GM21423 (cell line): Measurements from ENCODE around the gene DDAH1.
A peak's percentile ranks its signal among the peaks of the same experiment; 100 is the strongest.
"Not testable (repeated sequence)": the region's sequence is repeated elsewhere in the genome, so short reads cannot be mapped to it uniquely, and the experiment has no call there.

ENCODE experiments used
- ATAC-seq: cut with Tn5 transposase; IDR thresholded peaks from one replicate; pipeline ENCODE4 v1.9.1; 2021; ENCODE audit warnings: mild to moderate bottlenecking, moderate library complexity; ENCODE audit not compliant: unreplicated experiment

DDAH1 gene

GRCh38 chr1:85471558-85471957 lies 6.6 kb upstream of the DDAH1 start:
- ATAC-seq, result no peak

GRCh38 chr1:85470130-85470529 lies 5.2 kb upstream of the DDAH1 start:
- not testable (repeated sequence) for ATAC-seq

DNA sequence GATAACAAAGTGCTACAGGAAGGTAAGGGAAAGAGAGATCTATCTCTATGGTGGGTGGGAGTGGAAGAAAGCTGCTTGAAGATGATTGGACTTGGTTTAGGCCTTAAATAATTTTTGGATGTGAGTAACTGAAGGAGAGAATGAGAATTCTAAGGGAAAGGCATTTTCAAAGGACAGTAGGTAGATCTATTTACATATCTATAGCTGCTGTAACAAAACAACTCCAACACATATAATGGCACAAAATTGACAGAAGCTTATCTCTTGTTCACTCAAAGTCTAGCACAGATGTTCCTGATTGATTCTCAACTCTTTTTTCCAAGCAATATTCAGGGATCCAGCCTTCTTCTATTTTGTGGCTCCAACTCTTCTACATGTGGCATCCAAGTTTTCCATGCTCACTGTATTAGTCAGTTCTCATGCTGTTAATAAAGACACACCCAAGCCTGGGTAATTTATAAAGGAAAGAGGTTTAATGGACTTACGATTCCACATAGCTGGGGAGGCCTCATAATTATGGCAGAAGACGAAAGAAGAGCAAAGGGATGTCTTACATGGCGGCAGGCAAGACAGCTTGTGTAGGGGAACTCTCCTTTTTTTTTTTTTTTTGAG lies 3.1 kb upstream of the DDAH1 start:
- ATAC-seq, result no peak

DNA sequence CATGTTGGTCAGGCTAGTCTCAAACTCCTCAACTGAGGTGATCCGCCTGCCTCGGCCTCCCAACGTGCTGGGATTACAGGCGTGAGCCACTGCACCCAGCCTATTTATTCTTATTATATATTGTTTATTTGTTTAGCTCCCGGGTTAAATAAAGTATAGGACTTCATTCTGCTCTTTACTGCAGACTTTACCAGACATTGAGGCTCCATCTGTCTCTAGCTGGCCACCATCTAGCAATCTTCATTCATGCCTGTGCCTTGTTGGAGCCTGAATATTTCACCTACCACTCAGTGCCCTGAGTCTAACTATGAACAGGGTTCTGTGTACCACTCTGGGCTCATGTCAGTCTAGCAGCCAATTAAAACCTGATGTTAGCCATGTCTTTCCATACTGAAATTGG lies 2.1 kb upstream of the DDAH1 start:
- no peak for ATAC-seq

DNA sequence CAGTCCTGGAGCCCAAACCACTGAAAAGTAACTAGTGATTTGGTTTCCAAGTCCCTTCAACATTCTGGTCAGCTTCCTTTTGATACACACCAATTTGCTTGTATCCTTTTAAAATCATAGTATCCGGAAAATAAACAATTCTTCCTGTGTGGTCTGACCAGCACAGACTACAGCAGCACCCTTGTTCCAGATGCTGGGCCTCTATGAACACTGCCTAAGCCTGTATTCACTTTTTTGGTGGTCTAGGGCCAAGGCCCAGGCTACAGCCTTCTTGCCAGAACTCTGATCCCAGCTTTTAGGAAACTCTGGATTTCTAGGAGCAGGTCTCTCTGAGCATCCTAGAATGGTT lies 801 bp upstream of the DDAH1 start:
- no peak for ATAC-seq

GRCh38 chr1:85464497-85465098 lies 361 bp downstream of the DDAH1 start:
- ATAC-seq, result peak; percentile 48

- no peak for ATAC-seq
These were observed 1.0 kb downstream of the DDAH1 start for GRCh38 chr1:85463731-85464496.

- ATAC-seq, result no peak
These were observed 1.9 kb downstream of the DDAH1 start for GRCh38 chr1:85462931-85463649.

DNA sequence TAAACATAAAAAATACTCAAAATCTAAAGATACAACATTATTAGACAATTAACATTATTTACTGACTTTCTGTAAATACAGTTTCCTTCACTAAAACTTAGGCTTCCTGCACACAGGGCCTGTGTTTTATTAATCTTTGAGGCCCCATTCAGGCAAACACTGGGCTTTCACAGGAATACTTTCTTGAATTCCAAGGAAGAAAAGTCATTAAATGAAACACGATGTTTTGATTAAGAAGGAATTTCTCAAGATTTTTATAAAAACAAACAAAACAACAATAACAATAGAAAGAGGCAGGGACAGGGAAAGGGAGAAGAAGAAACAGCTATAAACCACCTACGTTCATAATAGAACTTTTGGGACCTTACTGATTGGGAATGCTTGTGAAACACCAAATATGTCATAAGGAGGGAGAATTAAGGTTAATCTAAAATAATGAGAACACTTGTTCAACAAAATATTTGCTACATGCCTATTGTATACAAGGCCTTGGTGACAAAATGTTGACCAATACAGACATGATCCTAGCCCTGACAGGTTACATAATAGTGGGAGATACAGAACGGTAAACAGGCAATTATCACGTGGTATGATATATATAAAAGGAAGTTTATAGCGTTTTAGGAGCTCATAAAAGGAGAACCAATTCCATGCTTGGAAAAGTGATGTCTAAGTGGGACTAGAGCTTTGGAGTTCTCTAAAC lies 3.6 kb downstream of the DDAH1 start:
- no peak for ATAC-seq

DNA sequence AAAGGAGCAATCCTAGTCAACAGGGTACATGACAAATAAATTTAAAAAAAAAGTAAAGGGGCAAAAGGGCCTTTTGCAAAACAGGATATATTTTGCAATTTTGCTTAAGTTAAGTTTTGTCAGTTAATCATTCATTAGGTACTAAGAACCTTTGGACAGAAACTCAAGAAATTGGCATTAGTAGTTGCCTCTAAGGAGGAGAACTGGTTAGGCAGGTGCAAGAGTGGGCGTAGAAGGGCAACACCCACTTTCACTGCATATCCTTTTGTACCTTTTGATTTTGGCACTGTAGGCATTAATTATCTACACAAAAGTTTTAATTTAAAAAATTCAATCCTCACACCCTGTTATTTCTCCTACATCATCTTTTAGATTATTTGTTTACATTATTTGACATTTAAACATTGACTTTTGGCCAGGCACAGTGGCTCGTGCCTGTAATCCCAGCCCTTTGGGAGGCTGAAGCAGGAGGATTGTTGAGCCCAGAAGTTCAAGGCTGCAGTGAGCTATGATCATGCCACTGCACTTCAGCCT lies 4.3 kb downstream of the DDAH1 start:
- no peak for ATAC-seq

DNA sequence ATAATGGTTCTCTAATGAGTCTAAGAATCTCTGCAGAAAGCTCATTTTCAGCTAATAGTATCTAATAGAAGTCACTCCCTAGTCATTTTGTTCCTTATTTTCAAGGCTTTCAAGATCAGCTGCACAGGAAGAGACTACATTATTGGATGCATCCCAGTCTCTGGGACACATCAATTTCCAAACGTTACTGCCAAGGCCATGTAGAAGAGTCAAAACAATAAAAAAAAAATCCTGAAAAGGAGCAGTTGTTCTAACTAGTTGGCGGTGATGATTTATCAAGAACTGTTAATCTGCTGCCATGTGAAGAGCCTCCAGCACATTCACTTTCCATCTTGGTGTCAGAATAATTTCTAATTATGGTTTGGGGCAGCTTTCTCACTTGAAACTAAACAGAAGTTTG lies 5.7 kb downstream of the DDAH1 start:
- no peak for ATAC-seq

DNA sequence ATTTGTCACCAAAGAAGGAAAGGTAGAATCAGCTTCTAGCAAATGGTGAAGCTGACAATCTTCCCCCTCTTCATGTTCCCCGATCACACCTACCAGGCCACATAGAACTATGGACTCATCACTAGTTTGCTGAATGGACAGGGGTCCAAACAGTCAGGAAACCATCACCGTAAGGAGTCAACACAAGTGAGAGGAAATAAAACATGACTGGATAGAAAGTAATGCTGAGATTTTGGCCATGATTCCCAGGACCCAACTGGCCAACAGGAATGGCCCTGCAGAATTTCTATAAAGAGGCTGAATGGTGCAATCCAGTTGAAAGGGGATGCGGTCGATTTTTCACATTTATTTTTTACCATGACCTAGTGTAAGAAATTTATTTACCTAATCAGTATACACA lies 10.7 kb downstream of the DDAH1 start:
- no peak for ATAC-seq

- no peak for ATAC-seq
These were observed 11.2 kb downstream of the DDAH1 start for GRCh38 chr1:85453640-85454194.

DNA sequence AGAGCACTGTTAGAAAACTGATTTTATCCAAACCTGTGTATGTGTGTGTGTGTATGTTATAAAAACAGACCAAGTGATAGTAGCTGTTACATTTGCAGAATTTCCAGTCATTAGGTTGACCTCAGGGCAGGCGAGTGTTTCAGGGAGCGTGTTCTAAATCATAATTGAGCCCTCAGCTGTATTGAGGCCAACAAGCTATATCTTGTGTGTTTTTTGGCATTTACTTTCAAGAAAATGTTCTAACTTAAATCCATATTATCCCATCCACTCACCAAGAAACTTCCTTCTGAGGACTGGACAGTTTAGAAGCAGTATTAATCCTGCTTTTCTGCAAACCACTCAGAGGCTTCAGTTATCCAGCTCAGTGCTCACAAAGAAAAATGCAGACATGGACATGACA lies 12.0 kb downstream of the DDAH1 start:
- ATAC-seq, result no peak

- ATAC-seq, result no peak
These were observed 13.6 kb downstream of the DDAH1 start for GRCh38 chr1:85451236-85451830.

- ATAC-seq, result no peak
These were observed 14.1 kb downstream of the DDAH1 start for GRCh38 chr1:85450832-85451231.

GRCh38 chr1:85449356-85449755 lies 15.6 kb downstream of the DDAH1 start:
- no peak for ATAC-seq

DNA sequence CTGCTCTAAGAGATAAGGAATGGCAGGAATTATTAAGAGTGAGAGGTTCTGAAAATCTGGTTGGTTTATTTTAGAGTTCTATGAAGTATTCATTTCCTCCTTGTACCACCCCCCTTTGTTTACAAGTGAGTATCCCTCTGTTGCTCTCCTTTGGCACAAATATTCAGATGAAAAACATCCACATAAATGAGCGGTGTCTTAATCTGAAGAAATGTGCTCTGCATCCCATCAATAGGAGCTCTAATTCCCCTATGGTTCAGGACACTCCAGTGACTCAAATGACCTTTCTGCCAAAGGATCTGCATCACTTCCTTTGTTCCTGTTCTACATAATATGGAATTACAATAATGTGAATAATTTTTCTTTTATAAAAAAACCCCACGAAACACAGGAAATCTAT lies 16.6 kb downstream of the DDAH1 start:
- no peak for ATAC-seq

- ATAC-seq, result no peak
These were observed 17.7 kb downstream of the DDAH1 start for GRCh38 chr1:85447006-85447943.
